AG10803 (cell line): ENCODE results near the gene DIP2C.
"Not testable (repeated sequence)": the region's sequence is repeated elsewhere in the genome, so short reads cannot be mapped to it uniquely, and the experiment has no call there.

ENCODE experiments used
- DNase-seq: peaks from one replicate; pipeline ENCODE4 v3.0.0; 2010; ENCODE audit warnings: low read depth
- H3K4me3 ChIP-seq: 2 replicates; pipeline ENCODE4 v1.5.1; 2011; ENCODE audit warnings: mild to moderate bottlenecking, low read length, control low read depth
- CTCF ChIP-seq: conservative IDR thresholded peaks from 2 replicates; pipeline ENCODE4 v1.5.1; 2011; ENCODE audit warnings: mild to moderate bottlenecking, low read length, control low read depth, inconsistent platforms

Gene DIP2C

GRCh38 chr10:650886-651615, 38.4 kb downstream of the DIP2C start:
- TF ChIP-seq CTCF: no peak
- DNase-seq: peak; percentile 20
- H3K4me3 ChIP-seq: no peak overlapping the region

DNA sequence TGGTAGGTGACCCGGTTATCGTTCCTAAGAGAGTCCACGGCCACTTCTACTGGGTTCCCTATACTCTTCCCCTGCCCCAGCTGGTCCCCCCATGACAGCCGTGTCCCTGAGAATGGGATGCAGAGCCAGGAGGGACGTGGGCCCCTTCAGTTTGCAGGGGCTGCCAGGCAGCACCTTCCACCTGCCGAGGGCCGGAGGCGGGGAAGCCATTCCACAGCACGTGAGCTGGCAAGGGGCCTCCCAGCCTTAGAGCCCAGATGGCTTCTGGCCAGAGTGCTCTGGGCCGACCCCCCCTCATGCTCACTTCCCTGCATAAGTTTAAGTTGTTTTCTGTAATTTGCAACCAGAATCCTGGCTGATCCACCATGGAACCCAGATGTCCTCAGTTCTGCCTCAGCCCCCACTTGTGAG, 39.0 kb downstream of the DIP2C start:
- H3K4me3 ChIP-seq: no peak overlapping the region
- DNase-seq: no peak
- TF ChIP-seq CTCF: no peak

DNA sequence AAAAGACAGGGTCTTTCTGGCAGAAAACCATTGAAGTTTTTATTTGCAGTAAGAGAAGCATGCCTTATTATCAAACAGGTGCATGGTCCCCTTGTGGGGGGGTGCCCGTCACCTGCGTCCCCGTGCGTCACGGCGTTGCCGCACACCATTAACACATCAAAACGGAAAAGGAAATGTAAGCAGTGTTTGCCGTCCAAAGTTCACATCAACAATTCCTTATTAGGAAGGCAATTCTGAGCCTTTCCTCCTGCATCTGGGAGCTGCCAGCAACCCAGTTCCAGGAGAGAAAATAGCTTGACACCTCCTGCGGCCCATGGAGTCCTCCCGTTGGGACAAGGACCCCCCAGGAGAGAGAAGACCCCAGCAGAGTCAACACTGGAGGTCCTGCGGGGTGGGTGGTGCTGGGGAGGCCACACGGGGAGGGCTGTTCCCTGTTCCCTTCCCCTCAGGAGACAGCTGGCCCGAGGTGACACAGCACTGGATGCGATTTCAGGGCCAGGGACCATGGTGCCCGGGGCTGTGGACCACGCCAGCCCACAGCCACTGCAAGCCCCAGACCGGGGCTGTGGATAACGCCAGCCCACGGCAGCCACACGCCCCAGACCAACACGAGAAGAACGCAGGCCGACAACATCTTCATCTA, 39.5 kb downstream of the DIP2C start:
- TF ChIP-seq CTCF: no peak
- no peak for DNase-seq
- H3K4me3 ChIP-seq: no peak overlapping the region

DNA sequence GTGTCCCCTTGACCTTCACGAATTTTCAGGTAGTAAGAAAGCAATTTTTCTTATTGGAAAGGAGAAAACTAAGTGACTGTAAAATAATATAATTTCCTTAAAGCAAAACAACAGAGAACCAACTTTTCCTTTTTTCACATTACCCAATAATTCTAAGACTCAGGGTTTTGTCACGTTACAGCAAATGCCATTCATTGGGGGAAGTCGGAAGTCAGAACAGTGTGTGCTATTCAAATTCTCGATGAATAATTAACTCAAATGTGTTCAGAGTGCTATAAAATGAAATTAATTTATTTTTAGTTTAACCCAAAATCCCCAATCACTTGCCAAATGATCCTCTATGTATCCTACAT, 40.0 kb downstream of the DIP2C start:
- no peak for TF ChIP-seq CTCF
- no peak overlapping the region for H3K4me3 ChIP-seq
- no peak for DNase-seq

DNA sequence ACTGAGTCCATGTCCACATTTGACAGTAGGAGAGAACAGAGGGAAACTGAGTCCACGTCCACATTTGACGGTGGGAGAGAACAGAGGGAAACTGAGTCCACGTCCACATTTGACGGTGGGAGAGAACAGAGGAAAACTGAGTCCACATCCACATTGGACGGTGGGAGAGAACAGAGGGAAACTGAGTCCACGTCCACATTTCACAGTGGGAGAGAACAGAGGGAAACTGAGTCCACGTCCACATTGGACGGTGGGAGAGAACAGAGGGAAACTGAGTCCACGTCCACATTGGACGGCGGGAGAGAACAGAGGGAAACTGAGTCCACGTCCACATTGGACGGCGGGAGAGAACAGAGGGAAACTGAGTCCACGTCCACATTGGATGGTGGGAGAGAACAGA, 42.4 kb downstream of the DIP2C start:
- not testable (repeated sequence) for DNase-seq, H3K4me3 ChIP-seq

DNA sequence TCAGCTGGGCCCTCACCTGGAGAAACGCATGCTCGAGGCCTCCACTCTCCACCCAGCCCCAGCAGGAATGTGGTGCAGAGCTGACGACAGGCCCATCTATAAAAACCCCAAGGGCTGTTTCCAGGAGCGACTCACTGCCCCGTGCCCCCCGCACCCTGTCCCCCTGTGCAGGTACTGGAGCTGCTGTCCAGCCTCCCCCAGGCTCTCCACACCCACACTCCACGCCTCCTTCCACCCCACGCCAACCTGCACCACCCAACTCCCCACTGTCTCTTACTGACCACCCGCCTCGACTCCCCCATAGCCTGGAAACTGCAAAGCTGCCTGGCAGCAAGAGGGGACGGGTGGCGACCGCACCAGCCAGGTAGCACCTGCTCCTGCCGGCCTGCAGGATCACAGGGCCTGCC, 43.3 kb downstream of the DIP2C start:
- no peak overlapping the region for H3K4me3 ChIP-seq
- no peak for TF ChIP-seq CTCF
- DNase-seq: no peak

GRCh38 chr10:644943-645334, 44.5 kb downstream of the DIP2C start:
- no peak for TF ChIP-seq CTCF
- H3K4me3 ChIP-seq: no peak overlapping the region
- DNase-seq: no peak
